ENCODE results near the gene ATP9B. TPM values are rescaled to one million over a fixed set of nuclear protein-coding genes. Genes with fewer than 3 reads are reported as not detected.

The ATP9B gene
- polyA plus RNA-seq, 3 donors = 7.2 to 20.3 (median 14.0) TPM

DNA sequence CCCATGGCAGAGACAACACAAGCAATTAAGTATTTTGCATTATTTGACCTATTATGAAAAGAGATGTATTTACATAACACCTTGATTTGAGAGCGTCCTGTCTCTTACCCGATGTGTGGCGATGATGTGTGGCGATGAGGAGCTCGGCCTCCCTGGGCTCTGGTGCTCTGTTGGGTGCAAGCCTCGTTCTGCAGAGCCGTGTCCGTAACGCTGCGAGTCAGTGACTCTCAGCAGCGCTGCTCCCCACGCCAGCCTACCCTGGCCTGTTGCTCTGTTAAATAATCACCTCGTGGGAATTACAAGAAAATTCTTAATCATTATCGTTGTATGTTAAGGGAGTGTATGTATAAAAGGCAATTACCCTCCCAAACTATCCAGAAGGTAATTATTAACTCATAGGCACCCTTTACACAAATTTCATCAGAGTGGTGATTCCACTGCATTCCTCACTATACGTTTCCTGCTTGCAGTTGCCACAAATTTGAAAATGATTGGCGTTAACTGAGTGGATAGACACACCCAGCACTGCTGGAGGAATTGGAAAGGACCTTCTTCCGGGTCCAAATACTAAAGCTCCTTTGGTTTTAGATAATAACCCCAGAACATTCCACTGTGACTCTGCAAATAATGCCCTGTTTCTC, 274.5 kb downstream of the ATP9B start:
- DNase-seq = no peak
- Histone ChIP-seq H4K20me1 (ENCODE audit: insufficient read depth, low read length) (no peaks in the 10 kb centered on the region), H3K79me2 (ENCODE audit: insufficient read depth, low read length) (no peaks in the 10 kb centered on the region), H3K4me3 (replicated peaks in 1 of 3; ENCODE audit: low read depth in 2 of 3, low read length in 3 of 3) (no peak overlapping the region), H3K27ac (ENCODE audit: low read depth in 1 of 2, low read length in 2 of 2) (no peak overlapping the region), H3K9ac (ENCODE audit: insufficient read depth, low read length, poor library complexity, severe bottlenecking) (no peak overlapping the region), H3K4me2 (replicated peaks; ENCODE audit: extremely low read depth, low read length, poor library complexity, severe bottlenecking) (no peak overlapping the region), H2AFZ (ENCODE audit: insufficient read depth, low read depth, low read length, poor library complexity, severe bottlenecking) (no peak overlapping the region), H3K27me3 (ENCODE audit: control insufficient read depth in 2 of 2, insufficient read depth in 2 of 2, low read length in 2 of 2) (no peaks in the 10 kb centered on the region), H3K4me1 (ENCODE audit: control insufficient read depth in 1 of 2, insufficient read depth in 2 of 2, low read length in 2 of 2) (no peaks in the 10 kb centered on the region), H3K36me3 (replicated peaks in 1 of 2; ENCODE audit: control insufficient read depth in 1 of 2, insufficient read depth in 2 of 2, low read length in 2 of 2) (peaks cover 53 to 81% of the 10 kb centered on the region in 2 donors), H3K9me3 (replicated peaks in 1 of 2; ENCODE audit: control insufficient read depth in 1 of 2, insufficient read depth in 1 of 2, low read length in 2 of 2) (peaks cover 0 to 11% of the 10 kb centered on the region in 2 donors)
- H3K4me3 Mint-ChIP-seq = no peak overlapping the region
- TF ChIP-seq, protein P1, sequence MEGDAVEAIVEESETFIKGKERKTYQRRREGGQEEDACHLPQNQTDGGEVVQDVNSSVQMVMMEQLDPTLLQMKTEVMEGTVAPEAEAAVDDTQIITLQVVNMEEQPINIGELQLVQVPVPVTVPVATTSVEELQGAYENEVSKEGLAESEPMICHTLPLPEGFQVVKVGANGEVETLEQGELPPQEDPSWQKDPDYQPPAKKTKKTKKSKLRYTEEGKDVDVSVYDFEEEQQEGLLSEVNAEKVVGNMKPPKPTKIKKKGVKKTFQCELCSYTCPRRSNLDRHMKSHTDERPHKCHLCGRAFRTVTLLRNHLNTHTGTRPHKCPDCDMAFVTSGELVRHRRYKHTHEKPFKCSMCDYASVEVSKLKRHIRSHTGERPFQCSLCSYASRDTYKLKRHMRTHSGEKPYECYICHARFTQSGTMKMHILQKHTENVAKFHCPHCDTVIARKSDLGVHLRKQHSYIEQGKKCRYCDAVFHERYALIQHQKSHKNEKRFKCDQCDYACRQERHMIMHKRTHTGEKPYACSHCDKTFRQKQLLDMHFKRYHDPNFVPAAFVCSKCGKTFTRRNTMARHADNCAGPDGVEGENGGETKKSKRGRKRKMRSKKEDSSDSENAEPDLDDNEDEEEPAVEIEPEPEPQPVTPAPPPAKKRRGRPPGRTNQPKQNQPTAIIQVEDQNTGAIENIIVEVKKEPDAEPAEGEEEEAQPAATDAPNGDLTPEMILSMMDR (IDR thresholded peaks at IDR 0.05) = no peak
- H3K36me3 Mint-ChIP-seq = peaks cover 59 to 78% of the 10 kb centered on the region in 2 donors
- no peaks in the 10 kb centered on the region for H3K4me1 Mint-ChIP-seq
- WGBS (ENCODE audit: insufficient coverage) = 92% methylated on average over 12 of the region's 17 CpGs
- intact Hi-C loops (cut with micrococcal nuclease) = no loop called here
- H3K27ac Mint-ChIP-seq = peak overlapping the region in 1 of 7 donors; percentile 8
- no peaks in the 10 kb centered on the region for H3K27me3 Mint-ChIP-seq (ENCODE audit: low read depth in 3 of 3)
- H3K9me3 Mint-ChIP-seq = peaks cover 4 to 12% (median 7%) of the 10 kb centered on the region in 7 donors

DNA sequence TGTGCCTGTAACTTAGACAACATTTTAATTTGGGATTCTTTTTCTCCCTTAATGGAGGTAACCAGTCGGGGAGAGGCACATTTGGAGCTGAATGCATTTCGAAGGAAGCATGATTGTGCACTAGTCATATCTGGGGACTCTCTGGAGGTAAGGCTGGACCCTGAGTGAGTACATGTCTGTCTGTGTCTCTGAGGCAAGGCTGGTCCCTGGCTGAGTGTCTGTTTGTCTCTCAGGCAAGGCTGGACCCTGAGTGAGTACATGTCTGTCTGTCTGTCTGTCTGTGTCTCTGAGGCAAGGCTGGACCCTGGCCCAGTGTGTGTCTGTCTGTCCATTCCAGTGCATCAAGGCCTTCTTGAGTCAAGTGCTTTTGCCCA, 275.0 kb downstream of the ATP9B start:
- Histone ChIP-seq H2AFZ (ENCODE audit: insufficient read depth, low read depth, low read length, poor library complexity, severe bottlenecking) (no peak overlapping the region), H3K4me2 (replicated peaks; ENCODE audit: extremely low read depth, low read length, poor library complexity, severe bottlenecking) (no peak overlapping the region), H3K79me2 (ENCODE audit: insufficient read depth, low read length) (no peaks in the 10 kb centered on the region), H3K27ac (ENCODE audit: low read depth in 1 of 2, low read length in 2 of 2) (no peak overlapping the region), H3K27me3 (ENCODE audit: control insufficient read depth in 2 of 2, insufficient read depth in 2 of 2, low read length in 2 of 2) (no peaks in the 10 kb centered on the region), H3K9me3 (replicated peaks in 1 of 2; ENCODE audit: control insufficient read depth in 1 of 2, insufficient read depth in 1 of 2, low read length in 2 of 2) (peaks cover 0 to 5% of the 10 kb centered on the region in 2 donors), H3K4me3 (replicated peaks in 1 of 3; ENCODE audit: low read depth in 2 of 3, low read length in 3 of 3) (no peak overlapping the region), H3K9ac (ENCODE audit: insufficient read depth, low read length, poor library complexity, severe bottlenecking) (no peak overlapping the region), H3K4me1 (ENCODE audit: control insufficient read depth in 1 of 2, insufficient read depth in 2 of 2, low read length in 2 of 2) (no peaks in the 10 kb centered on the region), H4K20me1 (ENCODE audit: insufficient read depth, low read length) (no peaks in the 10 kb centered on the region), H3K36me3 (replicated peaks in 1 of 2; ENCODE audit: control insufficient read depth in 1 of 2, insufficient read depth in 2 of 2, low read length in 2 of 2) (peaks cover 53 to 81% of the 10 kb centered on the region in 2 donors)
- WGBS (ENCODE audit: insufficient coverage) = 94% methylated on average over 2 of the region's 2 CpGs
- peaks cover 0 to 8% (median 4%) of the 10 kb centered on the region in 7 donors for H3K9me3 Mint-ChIP-seq
- H3K4me1 Mint-ChIP-seq = no peaks in the 10 kb centered on the region
- no peaks in the 10 kb centered on the region for H3K27me3 Mint-ChIP-seq (ENCODE audit: low read depth in 3 of 3)
- peaks cover 59 to 78% of the 10 kb centered on the region in 2 donors for H3K36me3 Mint-ChIP-seq
- H3K27ac Mint-ChIP-seq = no peak overlapping the region
- intact Hi-C loops (cut with micrococcal nuclease) = no loop called here
- no peak overlapping the region for H3K4me3 Mint-ChIP-seq
- TF ChIP-seq, protein P1 (IDR thresholded peaks at IDR 0.05) = no peak
- DNase-seq = no peak

Data from CD14-positive monocyte (primary cell).